ENCODE measurements around the gene ANKS3.

- TF ChIP-seq CREB1 (IDR thresholded peaks at IDR 0.05; ENCODE audit: low read depth), result no peak
- TF ChIP-seq TCF12 (IDR thresholded peaks at IDR 0.05; ENCODE audit: low read depth), result no peak
- no peak for TF ChIP-seq EP300 (IDR thresholded peaks at IDR 0.05; ENCODE audit: borderline replicate concordance)
- TF ChIP-seq TAF1 (IDR thresholded peaks at IDR 0.05; ENCODE audit: low read depth), result no peak
- TF ChIP-seq MAX (IDR thresholded peaks at IDR 0.05), result no peak
These were observed 37.6 kb upstream of the ANKS3 start for GRCh38 chr16:4771646-4772045.
